ENCODE measurements around the gene TP53INP2. TPM values are rescaled to one million over a fixed set of nuclear protein-coding genes. Genes with fewer than 3 reads are reported as not detected.

TP53INP2 gene
- total and polyA plus RNA-seq, 2 of the 8 experiments (the other 6 are each of a cell fraction or from before 2014, with no cell fraction given), result 2.4 to 4.8 TPM

GRCh38 chr20:34729416-34729815, 25.3 kb downstream of the TP53INP2 start:
- Histone ChIP-seq H3K79me2 (ENCODE audit: control insufficient read depth in 1 of 2, insufficient read depth in 2 of 2, low read length in 2 of 2) (no peaks in the 10 kb centered on the region), H2BK15ac (ENCODE audit: low read length) (no peak overlapping the region), H3K27ac (ENCODE audit: low read depth, low read length) (no peak overlapping the region), H4K91ac (replicated peaks; ENCODE audit: insufficient read length, low read length) (no peak overlapping the region), H3K9ac (replicated peaks in 1 of 4; ENCODE audit: extremely low read depth in 1 of 4, low read depth in 3 of 4, low read length in 3 of 4) (no peak overlapping the region), H3K23me2 (ENCODE audit: low read depth, low read length) (no peaks in the 10 kb centered on the region), H3K4ac (replicated peaks; ENCODE audit: insufficient read length, low read depth, low read length) (no peak overlapping the region), H3K36me3 (ENCODE audit: control insufficient read depth in 2 of 4, insufficient read depth in 4 of 4, low read length in 3 of 4) (peaks cover 0 to 6% (median 4%) of the 10 kb centered on the region in 4 experiments; a peak in 3 of 8 replicates), H3K9me3 (ENCODE audit: insufficient read depth in 2 of 2, low read depth in 1 of 2, low read length in 1 of 2) (no peaks in the 10 kb centered on the region), H4K5ac (ENCODE audit: insufficient read length, low read depth, low read length) (no peak overlapping the region), H3K4me2 (ENCODE audit: insufficient read depth in 1 of 2, low read depth in 2 of 2, low read length in 2 of 2) (no peak overlapping the region), H2BK120ac (replicated peaks; ENCODE audit: low read depth, low read length) (no peak overlapping the region), H3K27me3 (replicated peaks in 1 of 4; ENCODE audit: control insufficient read depth in 3 of 4, extremely low read depth in 1 of 4, insufficient read depth in 3 of 4, low read length in 3 of 4) (no peaks in the 10 kb centered on the region), H3K4me3 (ENCODE audit: extremely low read depth in 1 of 4, insufficient read depth in 2 of 4, low read depth in 3 of 4, low read length in 4 of 4) (no peak overlapping the region), H4K8ac (ENCODE audit: extremely low read depth, insufficient read depth, low read length) (no peak overlapping the region), H3K79me1 (ENCODE audit: low read depth, low read length) (no peaks in the 10 kb centered on the region), H2BK12ac (ENCODE audit: low read depth, low read length) (no peak overlapping the region), H2AK5ac (ENCODE audit: low read depth, low read length) (no peak overlapping the region), H4K20me1 (replicated peaks in 1 of 2; ENCODE audit: control insufficient read depth in 1 of 2, insufficient read depth in 2 of 2, low read length in 2 of 2) (no peaks in the 10 kb centered on the region), H3K18ac (ENCODE audit: extremely low read depth, low read length) (no peak overlapping the region), H2BK5ac (ENCODE audit: low read depth, low read length) (no peak overlapping the region), H3K56ac (replicated peaks; ENCODE audit: insufficient read length, low read depth, low read length) (no peak overlapping the region), H3K14ac (ENCODE audit: insufficient read length) (no peak overlapping the region), H3K23ac (ENCODE audit: insufficient read length) (no peak overlapping the region), H3K4me1 (replicated peaks in 1 of 4; ENCODE audit: control insufficient read depth in 3 of 4, insufficient read depth in 4 of 4, low read length in 3 of 4) (no peaks in the 10 kb centered on the region), H2AFZ (ENCODE audit: low read length) (no peak overlapping the region), H2BK20ac (ENCODE audit: low read length) (no peak overlapping the region)
- DNase-seq (ENCODE audit: low read depth in 1 of 2, low spot score in 2 of 2) (no peak), FAIRE-seq (no peak)
- CTCF ChIA-PET (ENCODE audit: partially characterized antibody), result interaction anchor here (1.0 to 1.4 kb wide), 2 partner anchors 12 to 40 kb away, joined by 3 to 4 read pairs; no protein-coding TSS in a partner anchor
- POLR2A ChIA-PET (ENCODE audit: partially characterized antibody), result interaction anchor here (0.6 kb wide), 1 partner anchor 104 kb away, joined by 3 read pairs; no protein-coding TSS in a partner anchor
- TF ChIP-seq TAF7 (optimal IDR thresholded peaks at IDR 0.05; ENCODE audit: borderline replicate concordance, low read depth, low read length), result no peak
- TF ChIP-seq BRCA1 (IDR thresholded peaks at IDR 0.05; ENCODE audit: low read depth, low read length), result no peak
- TF ChIP-seq ASH2L (IDR thresholded peaks at IDR 0.05; ENCODE audit: low read length), result no peak
- no peak for TF ChIP-seq ZNF274 (IDR thresholded peaks at IDR 0.05; ENCODE audit: borderline replicate concordance, extremely low read depth, low read length)
- no peak for TF ChIP-seq RAD21 (IDR thresholded peaks at IDR 0.05 in 1 of 2, conservative IDR thresholded peaks at IDR 0.05 in 1 of 2; ENCODE audit: low read depth in 2 of 2, low read length in 2 of 2)
- no peak for TF ChIP-seq SIRT6 (IDR thresholded peaks at IDR 0.05; ENCODE audit: low read length)
- TF ChIP-seq MAX (IDR thresholded peaks at IDR 0.05), result no peak
- TF ChIP-seq ATF2 (IDR thresholded peaks at IDR 0.05; ENCODE audit: low read length), result no peak
- TF ChIP-seq CHD1 (IDR thresholded peaks at IDR 0.05; ENCODE audit: low read depth, low read length), result no peak
- no peak for TF ChIP-seq TCF12 (IDR thresholded peaks at IDR 0.05; ENCODE audit: low read depth, low read length)
- 85% methylated on average over 2 of the region's 2 CpGs; no CpG with 5 or more reads in 1 of the 2 experiments for WGBS, 2 experiments (ENCODE audit: extremely low coverage in 1 of 2, insufficient coverage in 1 of 2, insufficient read length in 1 of 2, insufficient replicate concordance in 2 of 2, low coverage in 1 of 2, low lambda C conversion rate in 2 of 2, missing lambda C conversion rate in 1 of 2)
